Lower leg skin (tissue), 4 donors: ENCODE results near the gene CPLX3. TPM values are rescaled to one million over a fixed set of nuclear protein-coding genes. Genes with fewer than 3 reads are reported as not detected.
"Not testable (repeated sequence)": the region's sequence is repeated elsewhere in the genome, so short reads cannot be mapped to it uniquely, and the experiment has no call there.

ENCODE experiments used
- DNase-seq, 2 donors: peaks; one replicate each; pipeline ENCODE4 v3.0.0-alpha.2; 2019; ENCODE audit warnings: low spot score in 2 of 2
- H3K4me3 ChIP-seq: fragments of 200-600 bp; sonication (generic); 2 replicates; pipeline ENCODE4 v1.5.1; 2017; ENCODE audit warnings: mild to moderate bottlenecking, low read depth; ENCODE audit not compliant: poor library complexity, severe bottlenecking
- CTCF ChIP-seq, 3 donors: fragments of 450-650 bp; IDR thresholded peaks; one replicate each; pipeline ENCODE4 v1.5.1; 2016; ENCODE audit warnings: antibody characterized with exemption in 3 of 3, mild to moderate bottlenecking in 3 of 3, moderate library complexity in 2 of 3
- POLR2A ChIP-seq, 2 donors: fragments of 450-650 bp; IDR thresholded peaks; one replicate each; pipeline ENCODE4 v1.6.1; 2016 to 2017; ENCODE audit warnings: antibody characterized with exemption in 2 of 2, mild to moderate bottlenecking in 1 of 2, moderate library complexity in 1 of 2
- WGBS, 2 donors: methylation state at CpG; one replicate each; pipeline ENCODE4 v1.1.5; 2018; 5-methylcytosine and 5-hydroxymethylcytosine counted together
- intact Hi-C: fragments of 100-400 bp; cut with DNase I; formaldehyde crosslinking; loops from one replicate; pipeline ENCODE4 v1.15.0; 2023; ENCODE audit warnings: low total_unique reads
- total RNA-seq, 4 donors: library from RNA; depleted of rRNA; stranded (reverse); fragments of >200 nt; gene quantifications; one replicate each; pipeline ENCODE4 v1.1.0, GENCODE V29; 2016

Gene CPLX3
- total RNA-seq, 4 donors from 2014 or later: 0.17 to 0.84 (median 0.28) TPM

- TF ChIP-seq CTCF (IDR thresholded peaks at IDR 0.05) (no peak), POLR2A (IDR thresholded peaks at IDR 0.05) (no peak)
- H3K4me3 ChIP-seq: no peak overlapping the region
- 26 to 54% methylated on average over 3 of the region's 3 CpGs for WGBS, 2 donors
- no peak for DNase-seq
- intact Hi-C loops: loop anchor here (5.0 kb wide), 1 partner anchor 169 kb away; no protein-coding TSS in a partner anchor
These were observed 42.6 kb upstream of the CPLX3 start for GRCh38 chr15:74783808-74784175.

GRCh38 chr15:74784426-74785193 is 41.8 kb upstream of the CPLX3 start:
- H3K4me3 ChIP-seq: no peak overlapping the region

GRCh38 chr15:74785194-74786032 is 41.0 kb upstream of the CPLX3 start:
- TF ChIP-seq POLR2A (IDR thresholded peaks at IDR 0.05) (no peak), CTCF (IDR thresholded peaks at IDR 0.05) (no peak)
- no peak overlapping the region for H3K4me3 ChIP-seq
- intact Hi-C loops: no loop called here
- WGBS, 2 donors: 71 to 77% methylated on average over 13 of the region's 13 CpGs
- DNase-seq: no peak

More at GRCh38 chr15:74784426-74785193, 41.8 kb upstream of the CPLX3 start:
- TF ChIP-seq CTCF (IDR thresholded peaks at IDR 0.05) (no peak), POLR2A (IDR thresholded peaks at IDR 0.05) (no peak)
- WGBS, 2 donors: 62 to 71% methylated on average over 8 of the region's 8 CpGs
- no peak for DNase-seq
- intact Hi-C loops: loop anchor here (5.0 kb wide), 1 partner anchor 168 kb away; no protein-coding TSS in a partner anchor

GRCh38 chr15:74786081-74786480 is 40.3 kb upstream of the CPLX3 start:
- DNase-seq, H3K4me3 ChIP-seq, intact Hi-C loops: not testable (repeated sequence)
- 62 to 65% methylated on average over 12 of the region's 12 CpGs for WGBS, 2 donors

GRCh38 chr15:74786551-74787165 is 39.8 kb upstream of the CPLX3 start:
- intact Hi-C loops: no loop called here
- WGBS, 2 donors: 37% methylated on average over 7 of the region's 7 CpGs
- TF ChIP-seq CTCF (IDR thresholded peaks at IDR 0.05): no peak
- no peak for TF ChIP-seq POLR2A (IDR thresholded peaks at IDR 0.05)
- no peak overlapping the region for H3K4me3 ChIP-seq
- no peak for DNase-seq
